Endothelial cell of umbilical vein (primary cell): ENCODE results near the gene TMC6. TPM values are rescaled to one million over a fixed set of nuclear protein-coding genes. Genes with fewer than 3 reads are reported as not detected.

Source experiments
- BruUV-seq: library from RNA; stranded (reverse); fragments of 400-500 nt; replicated peaks from 2 replicates; lab custom pipeline; 2021; lab: Mats Ljungman, UMichigan
- CTCF ChIA-PET: fragments of 300-600, 350-600 bp; sonication (Branson Sonifier 250); formaldehyde crosslinking; loops from one replicate; lab custom pipeline; 2021; ENCODE audit warnings: antibody characterized with exemption, inconsistent platforms; lab: Charles Lee
- POLR2A ChIA-PET: fragments of 300-600, 350-600 bp; sonication (Branson Sonifier 250); formaldehyde crosslinking; loops from one replicate; lab custom pipeline; 2021; ENCODE audit warnings: antibody characterized with exemption, inconsistent platforms; lab: Charles Lee
- DNase-seq: peaks from one replicate; pipeline ENCODE4 v3.0.0-alpha.2; 2011; ENCODE audit warnings: low read depth, low spot score
- FAIRE-seq: peaks from 2 replicates; lab custom pipeline; 2011; peaks lifted over from hg19 to GRCh38; lab: Jason Lieb, UNC
- H2AFZ ChIP-seq: 2 replicates; pipeline ENCODE4 v1.6.0; 2012; ENCODE audit warnings: low read depth, low read length, control low read depth, inconsistent platforms
- H3K27ac ChIP-seq: 2 replicates; pipeline ENCODE4 v1.5.1; 2011; ENCODE audit warnings: low read depth, mild to moderate bottlenecking, control low read depth, low read length, moderate library complexity; ENCODE audit not compliant: insufficient read depth
- H3K27me3 ChIP-seq, 2 experiments: 2 replicates each; pipeline versions ENCODE4 v1.6.0 to v1.6.1; 2011; ENCODE audit warnings: low read length in 2 of 2, mixed read lengths in 1 of 2; ENCODE audit not compliant: control insufficient read depth in 2 of 2, insufficient read depth in 2 of 2
- H3K36me3 ChIP-seq, 2 experiments: 2 replicates in 1 of 2; 3 replicates in 1 of 2; pipeline ENCODE4 v1.5.1; 2011; ENCODE audit warnings: low read length in 2 of 2, mild to moderate bottlenecking in 1 of 2, moderate library complexity in 1 of 2; ENCODE audit not compliant: control insufficient read depth in 2 of 2, insufficient read depth in 2 of 2; ENCODE audit errors: extremely low read depth in 1 of 2
- H3K4me1 ChIP-seq: 3 replicates; pipeline ENCODE4 v1.5.1; 2011; ENCODE audit warnings: mild to moderate bottlenecking, low read length; ENCODE audit not compliant: control insufficient read depth, insufficient read depth; ENCODE audit errors: extremely low read depth
- H3K4me2 ChIP-seq: 2 replicates; pipeline ENCODE4 v1.6.1; 2011; ENCODE audit warnings: low read length, control low read depth, mixed read lengths; ENCODE audit not compliant: insufficient read depth
- H3K4me3 ChIP-seq, 3 experiments: fragments of 200-600 bp in 1 of 3; sonication (generic), shearing (Covaris generic) in 1 of 3; replicated peaks in 1 of 3; 2 replicates each; pipeline ENCODE4 v1.5.1; 2011 to 2016; ENCODE audit warnings: control low read depth in 3 of 3, low read length in 3 of 3, mild to moderate bottlenecking in 2 of 3, inconsistent platforms in 1 of 3, low read depth in 1 of 3, moderate library complexity in 1 of 3; ENCODE audit not compliant: insufficient read depth in 1 of 3
- H3K79me2 ChIP-seq: 2 replicates; pipeline ENCODE4 v1.6.0; 2012; ENCODE audit warnings: low read length, inconsistent platforms; ENCODE audit not compliant: control insufficient read depth, insufficient read depth
- H3K9ac ChIP-seq: replicated peaks from 2 replicates; pipeline ENCODE3; 2011; ENCODE audit warnings: low read length, control low read depth; ENCODE audit not compliant: insufficient read depth; ENCODE audit errors: extremely low read depth
- H3K9me1 ChIP-seq: replicated peaks from 3 replicates; pipeline ENCODE4 v1.6.0; 2011; ENCODE audit warnings: mild to moderate bottlenecking, low read length; ENCODE audit not compliant: control insufficient read depth, insufficient read depth; ENCODE audit errors: extremely low read depth
- H3K9me3 ChIP-seq: replicated peaks from 2 replicates; pipeline ENCODE4 v1.5.1; 2012; ENCODE audit warnings: low read length, inconsistent platforms; ENCODE audit not compliant: control insufficient read depth, insufficient read depth
- H4K20me1 ChIP-seq: replicated peaks from 2 replicates; pipeline ENCODE3; 2011; ENCODE audit warnings: mild to moderate bottlenecking, low read length; ENCODE audit not compliant: control insufficient read depth, insufficient read depth; ENCODE audit errors: extremely low read depth
- EZH2 ChIP-seq: IDR thresholded peaks from 2 replicates; pipeline ENCODE4 v1.6.1; 2012; ENCODE audit warnings: borderline replicate concordance, low read depth, mild to moderate bottlenecking, moderate library complexity, low read length, inconsistent platforms; ENCODE audit not compliant: severe bottlenecking
- FOS ChIP-seq: IDR thresholded peaks from 2 replicates; pipeline ENCODE4 v1.6.1; 2011; ENCODE audit warnings: mild to moderate bottlenecking, low read length, moderate library complexity, borderline replicate concordance; ENCODE audit not compliant: insufficient read depth
- GATA2 ChIP-seq: IDR thresholded peaks from 2 replicates; pipeline ENCODE4 v1.7.0; 2011; ENCODE audit warnings: low read depth, mild to moderate bottlenecking, moderate library complexity, mixed read lengths, low read length; ENCODE audit not compliant: insufficient read length, insufficient read depth
- JUN ChIP-seq: IDR thresholded peaks from 2 replicates; pipeline ENCODE4 v1.6.1; 2011; ENCODE audit warnings: borderline replicate concordance, low read depth; ENCODE audit not compliant: insufficient read length, insufficient read depth
- MYC ChIP-seq: IDR thresholded peaks from one replicate; pipeline ENCODE4 v1.6.1; 2011; ENCODE audit warnings: mild to moderate bottlenecking, low read depth, low read length
- POLR2A ChIP-seq: IDR thresholded peaks from 2 replicates; pipeline ENCODE4 v1.6.1; 2012; ENCODE audit warnings: low read depth, mild to moderate bottlenecking, control low read depth, low read length
- POLR2AphosphoS5 ChIP-seq: IDR thresholded peaks from 2 replicates; pipeline ENCODE4 v1.6.1; 2012; ENCODE audit warnings: low read depth, mild to moderate bottlenecking, control low read depth, low read length, moderate library complexity; ENCODE audit not compliant: insufficient read depth
- dilution Hi-C: fragments of 300-500 bp; cut with MboI; formaldehyde crosslinking; loops from one replicate; pipeline ENCODE4 v1.15.0; 2019; ENCODE audit warnings: low sequenced_read_pairs; ENCODE audit not compliant: extremely low pct_ligation_motif_present
- intact Hi-C: fragments of 100-400 bp; cut with micrococcal nuclease; formaldehyde crosslinking; loops from one replicate; pipeline ENCODE4 v1.10.0; 2022
- polyA plus RNA-seq, 4 experiments: library from polyadenylated mRNA; depleted of rRNA in 3 of 4; stranded (reverse) in 3 of 4; unstranded in 1 of 4; fragments of >200 nt; gene quantifications; 2 replicates each; pipeline versions ENCODE4 v1.2.1 to v1.2.3, GENCODE V29; 2011 to 2012; ENCODE audit warnings: missing spikeins in 1 of 4
- total RNA-seq: library from RNA; stranded (reverse); gene quantifications from 2 replicates; pipeline ENCODE4 v1.2.3, GENCODE V29; 2021
- TF ChIP-seq, protein P1 (sequence below): IDR thresholded peaks from 2 replicates; pipeline ENCODE4 v1.6.1; 2011; ENCODE audit not compliant: insufficient read depth, insufficient read length
- TF ChIP-seq, protein P2 (sequence below), 2 donors: IDR thresholded peaks; 1 replicate in 1 of 2; 2 replicates in 1 of 2; pipeline ENCODE4 v1.5.1; 2011; ENCODE audit warnings: low read length in 2 of 2, mild to moderate bottlenecking in 2 of 2, moderate library complexity in 2 of 2, control low read depth in 1 of 2, inconsistent platforms in 1 of 2, low read depth in 1 of 2; ENCODE audit not compliant: insufficient read depth in 1 of 2; ENCODE audit errors: extremely low read depth in 1 of 2

The TMC6 gene
- total and polyA plus RNA-seq, 2 donors (not counting 3 experiments of a cell fraction or from before 2014, with no cell fraction given): 23.2 to 72.4 TPM

GRCh38 chr17:78095035-78095434, 33.5 kb downstream of the TMC6 start:
- no TSS peak for BruUV-seq
- no peak overlapping the region for H3K4me2 ChIP-seq
- H3K27ac ChIP-seq: no peak overlapping the region
- H2AFZ ChIP-seq: no peak overlapping the region
- H3K27me3 ChIP-seq: no peaks in the 10 kb centered on the region
- no peak overlapping the region for H3K4me3 ChIP-seq
- no peaks in the 10 kb centered on the region for H4K20me1 ChIP-seq
- no peaks in the 10 kb centered on the region for H3K9me3 ChIP-seq
- no peaks in the 10 kb centered on the region for H3K79me2 ChIP-seq
- FAIRE-seq (no peak), DNase-seq (no peak)
- intact Hi-C loops: no loop called here
- POLR2A ChIA-PET: interaction anchor here (1.1 kb wide), 1 partner anchor 91 kb away, joined by 3 read pairs; no protein-coding TSS in a partner anchor
- CTCF ChIA-PET: interaction anchor here (0.9 to 4.5 kb wide), 4 partner anchors 11 to 76 kb away, joined by 3 to 37 read pairs (median 4); no protein-coding TSS in a partner anchor
- no peak overlapping the region for H3K9ac ChIP-seq
- no peak for TF ChIP-seq FOS
- TF ChIP-seq, protein P1, sequence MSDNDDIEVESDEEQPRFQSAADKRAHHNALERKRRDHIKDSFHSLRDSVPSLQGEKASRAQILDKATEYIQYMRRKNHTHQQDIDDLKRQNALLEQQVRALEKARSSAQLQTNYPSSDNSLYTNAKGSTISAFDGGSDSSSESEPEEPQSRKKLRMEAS: no peak
- no peak for TF ChIP-seq GATA2
- TF ChIP-seq, protein P2, sequence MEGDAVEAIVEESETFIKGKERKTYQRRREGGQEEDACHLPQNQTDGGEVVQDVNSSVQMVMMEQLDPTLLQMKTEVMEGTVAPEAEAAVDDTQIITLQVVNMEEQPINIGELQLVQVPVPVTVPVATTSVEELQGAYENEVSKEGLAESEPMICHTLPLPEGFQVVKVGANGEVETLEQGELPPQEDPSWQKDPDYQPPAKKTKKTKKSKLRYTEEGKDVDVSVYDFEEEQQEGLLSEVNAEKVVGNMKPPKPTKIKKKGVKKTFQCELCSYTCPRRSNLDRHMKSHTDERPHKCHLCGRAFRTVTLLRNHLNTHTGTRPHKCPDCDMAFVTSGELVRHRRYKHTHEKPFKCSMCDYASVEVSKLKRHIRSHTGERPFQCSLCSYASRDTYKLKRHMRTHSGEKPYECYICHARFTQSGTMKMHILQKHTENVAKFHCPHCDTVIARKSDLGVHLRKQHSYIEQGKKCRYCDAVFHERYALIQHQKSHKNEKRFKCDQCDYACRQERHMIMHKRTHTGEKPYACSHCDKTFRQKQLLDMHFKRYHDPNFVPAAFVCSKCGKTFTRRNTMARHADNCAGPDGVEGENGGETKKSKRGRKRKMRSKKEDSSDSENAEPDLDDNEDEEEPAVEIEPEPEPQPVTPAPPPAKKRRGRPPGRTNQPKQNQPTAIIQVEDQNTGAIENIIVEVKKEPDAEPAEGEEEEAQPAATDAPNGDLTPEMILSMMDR (IDR thresholded peaks at IDR 0.05; ENCODE audit: extremely low read depth in 1 of 2, insufficient read depth in 1 of 2, low read depth in 1 of 2, low read length in 2 of 2): no peak
- TF ChIP-seq MYC: no peak
- no peak for TF ChIP-seq POLR2AphosphoS5
- TF ChIP-seq JUN: no peak
- no peak for TF ChIP-seq EZH2
- no peak for TF ChIP-seq POLR2A
- peaks cover 6 to 42% of the 10 kb centered on the region in 2 experiments for H3K36me3 ChIP-seq
- dilution Hi-C loops: no loop called here
- no peaks in the 10 kb centered on the region for H3K9me1 ChIP-seq
- H3K4me1 ChIP-seq: no peaks in the 10 kb centered on the region
